HG02970 (cell line): ENCODE data around the gene ESYT1.

Experiments used
- ATAC-seq: cut with Tn5 transposase; IDR thresholded peaks from one replicate; pipeline ENCODE4 v1.9.1; 2021; ENCODE audit warnings: mild to moderate bottlenecking, moderate library complexity, moderate number of reproducible peaks; ENCODE audit not compliant: unreplicated experiment, low FRiP score

ESYT1 gene

DNA sequence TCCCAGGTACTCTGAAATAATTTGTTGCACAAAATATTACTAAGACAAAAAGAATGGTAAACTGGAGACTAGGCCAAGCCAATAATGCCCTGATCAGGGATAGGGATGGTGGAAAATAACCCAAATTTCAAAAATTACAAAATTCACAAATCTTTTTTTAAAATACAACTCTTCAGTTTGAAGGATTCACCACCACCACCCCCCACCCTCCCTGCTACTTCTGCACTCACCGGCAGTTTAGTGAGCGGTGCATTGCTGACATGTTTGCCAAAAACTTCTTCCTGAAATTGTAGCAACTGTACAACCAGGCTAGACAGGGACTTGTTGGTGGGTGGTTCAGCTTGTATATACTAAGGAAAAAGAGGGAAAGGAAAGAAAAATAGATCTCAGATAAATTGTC, 58.9 kb downstream of the ESYT1 start:
- ATAC-seq = no peak

DNA sequence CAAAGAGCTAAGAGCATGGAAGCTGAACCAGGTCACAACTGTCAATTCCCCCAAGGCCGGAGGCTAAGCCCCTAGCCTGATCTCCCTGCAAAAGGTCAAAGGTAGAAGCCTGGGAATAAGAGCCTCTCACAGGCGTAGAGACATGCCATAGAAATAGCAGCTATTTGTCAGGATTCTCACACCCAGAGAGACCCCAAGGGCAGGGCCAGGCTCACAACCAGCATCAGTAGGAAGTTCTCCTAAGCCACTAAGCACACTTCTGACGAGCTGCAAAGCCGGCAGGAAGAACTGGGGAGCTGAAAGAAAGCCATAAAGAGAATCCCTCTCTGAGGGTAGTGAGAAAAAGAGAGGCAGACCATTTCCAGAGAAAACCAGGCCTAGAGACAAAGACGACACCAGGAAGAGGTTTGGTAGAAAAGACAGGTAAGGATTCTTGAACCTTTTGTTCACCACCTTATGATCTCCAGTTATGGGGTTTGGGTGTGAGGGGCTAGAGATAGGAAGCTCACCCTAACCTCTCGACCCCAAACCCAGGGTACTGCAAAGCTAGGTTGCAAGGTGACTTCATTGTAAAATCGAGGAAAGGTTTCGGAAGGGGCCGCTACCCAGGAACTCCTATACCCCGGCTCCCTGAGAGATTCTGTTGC, 60.2 kb downstream of the ESYT1 start:
- ATAC-seq = no peak

DNA sequence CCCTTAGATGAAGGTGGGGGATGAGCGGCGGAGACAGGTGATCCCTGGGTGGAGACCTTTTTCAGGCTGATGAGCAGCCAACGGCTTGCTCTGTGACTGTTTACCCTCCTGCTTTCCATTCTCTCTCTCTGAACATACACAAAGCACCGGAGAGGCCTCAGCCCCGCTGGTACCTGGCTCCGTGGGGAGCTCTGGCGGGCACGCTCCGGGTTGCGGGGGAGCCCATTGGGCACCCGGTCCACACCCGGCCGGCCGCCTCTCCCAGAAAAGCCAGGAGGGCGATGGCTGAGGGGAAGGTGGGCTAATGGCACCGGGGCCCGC, 60.7 kb downstream of the ESYT1 start:
- ATAC-seq = no peak

DNA sequence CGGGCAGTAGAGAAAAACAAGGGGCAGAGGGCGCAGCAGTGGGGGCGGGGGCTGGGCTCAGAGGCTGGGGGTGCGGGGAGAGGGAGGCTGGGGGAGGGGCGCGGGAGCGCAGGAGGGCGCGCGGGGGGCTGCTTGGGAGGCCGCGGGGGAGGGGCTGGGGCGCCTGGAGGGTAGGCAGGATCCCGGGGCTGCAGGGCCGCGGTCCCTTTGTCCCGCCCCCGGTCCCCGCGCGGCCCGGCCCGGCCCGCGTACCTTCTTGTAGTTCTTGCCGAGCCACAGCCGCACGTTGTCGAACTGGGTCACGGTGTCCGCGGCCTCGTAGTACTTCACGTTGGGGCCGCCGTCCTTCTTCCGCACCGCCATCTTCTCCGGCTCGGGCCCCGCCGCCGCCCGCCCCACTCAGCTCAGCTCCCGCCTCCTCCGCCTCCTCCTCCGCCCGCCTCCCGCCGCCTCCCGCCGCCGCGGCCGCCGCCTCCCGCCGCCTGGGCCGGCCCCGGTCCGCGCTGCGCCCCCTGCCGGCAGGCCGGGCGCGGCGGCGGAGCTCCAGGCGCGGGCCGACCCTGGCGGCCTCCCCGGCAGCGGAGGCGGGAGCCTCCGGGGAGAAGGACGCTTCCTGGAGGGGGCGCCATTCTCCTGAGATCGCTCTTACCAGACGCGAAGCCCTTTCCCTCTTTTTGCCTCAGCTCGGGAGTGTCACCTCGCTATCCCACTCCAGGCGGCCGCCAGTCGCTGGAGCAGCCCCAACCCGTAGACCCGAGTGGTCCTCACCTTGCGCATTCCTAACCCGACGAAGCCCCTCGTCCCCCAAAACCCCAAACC, 61.2 kb downstream of the ESYT1 start, which contains the start of gene SMARCC2:
SMARCC2 (minus strand) TSS at position 385 of the 819 bp plus-strand sequence; CDS start at position 363, 22 bp downstream.
- ATAC-seq = peak; percentile 72

DNA sequence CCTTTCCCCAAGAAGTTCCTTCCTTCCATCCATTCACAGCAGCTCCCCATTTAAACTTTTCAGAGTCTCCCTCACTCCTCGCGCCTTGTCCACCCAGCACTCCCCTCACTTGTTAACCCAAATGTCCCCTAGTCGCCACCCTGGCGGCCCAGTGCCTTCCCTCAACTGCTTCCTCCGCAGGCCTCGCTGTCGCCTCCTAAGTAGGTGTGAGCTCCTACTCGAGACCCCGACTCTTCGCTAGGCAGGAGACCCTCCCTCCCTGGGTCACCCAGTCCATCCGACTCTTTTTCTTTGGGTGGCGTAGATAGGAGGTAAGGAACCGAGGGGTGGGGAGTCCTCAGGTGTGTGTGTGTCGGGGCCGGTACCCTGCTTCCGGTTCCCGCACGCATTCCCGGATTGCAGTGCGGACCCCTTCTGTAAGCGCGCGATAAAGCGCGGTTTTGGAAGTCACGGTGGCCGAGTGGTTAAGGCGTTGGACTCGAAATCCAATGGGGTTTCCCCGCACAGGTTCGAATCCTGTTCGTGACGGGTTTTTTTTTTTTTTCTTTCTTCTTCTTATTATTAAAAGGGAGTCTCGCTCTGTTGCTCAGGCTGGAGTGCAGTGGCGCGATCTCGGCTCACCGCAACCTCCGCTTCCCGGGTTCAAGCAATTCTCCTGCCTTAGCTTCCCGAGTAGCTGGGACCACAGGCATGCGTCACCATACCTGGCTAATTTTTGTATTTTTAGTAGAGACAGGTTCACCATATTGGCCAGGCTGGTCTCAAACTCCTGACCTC, 62.0 kb downstream of the ESYT1 start:
- peak; percentile 48 for ATAC-seq

DNA sequence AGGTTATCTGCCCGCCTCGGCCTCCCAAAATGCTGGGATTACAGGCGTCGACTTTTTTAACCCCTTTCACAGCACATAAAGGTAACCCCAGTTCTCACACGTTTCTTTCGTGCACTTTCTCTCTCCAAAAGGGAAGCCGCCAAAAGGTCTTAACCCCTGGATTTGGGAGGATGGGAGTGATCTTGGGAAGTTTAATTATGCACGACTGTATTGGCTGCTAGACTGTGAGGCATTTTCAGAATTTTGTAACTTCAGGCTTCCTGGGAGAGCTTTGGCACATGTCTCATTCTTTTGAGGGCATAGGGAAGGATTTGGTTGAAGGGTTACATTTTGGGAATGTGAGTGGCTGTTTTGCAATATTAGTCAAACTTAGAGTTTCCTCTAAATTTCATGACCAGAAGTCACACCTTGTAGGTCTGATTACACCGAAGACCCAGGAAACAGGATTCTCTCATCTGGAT, 62.7 kb downstream of the ESYT1 start:
- ATAC-seq = no peak

DNA sequence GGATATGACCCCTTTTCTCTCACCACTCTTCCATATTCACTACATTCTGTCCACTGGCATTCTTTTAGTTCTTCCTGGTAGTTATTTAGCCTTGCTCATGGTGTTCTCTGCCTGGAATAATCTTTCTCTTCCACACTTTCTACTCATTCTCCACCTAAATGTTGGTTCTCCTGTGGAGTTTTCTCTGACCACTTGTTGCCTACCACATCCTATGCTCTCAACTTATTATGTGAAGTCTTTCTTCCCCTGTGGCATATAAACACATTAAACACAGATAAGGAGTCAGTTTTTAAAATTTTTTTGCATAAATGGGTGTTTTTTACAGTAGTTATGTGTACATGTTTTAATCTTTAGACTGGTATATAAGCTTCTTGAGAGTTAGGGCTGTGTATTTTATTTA, 64.5 kb downstream of the ESYT1 start:
- ATAC-seq = no peak

DNA sequence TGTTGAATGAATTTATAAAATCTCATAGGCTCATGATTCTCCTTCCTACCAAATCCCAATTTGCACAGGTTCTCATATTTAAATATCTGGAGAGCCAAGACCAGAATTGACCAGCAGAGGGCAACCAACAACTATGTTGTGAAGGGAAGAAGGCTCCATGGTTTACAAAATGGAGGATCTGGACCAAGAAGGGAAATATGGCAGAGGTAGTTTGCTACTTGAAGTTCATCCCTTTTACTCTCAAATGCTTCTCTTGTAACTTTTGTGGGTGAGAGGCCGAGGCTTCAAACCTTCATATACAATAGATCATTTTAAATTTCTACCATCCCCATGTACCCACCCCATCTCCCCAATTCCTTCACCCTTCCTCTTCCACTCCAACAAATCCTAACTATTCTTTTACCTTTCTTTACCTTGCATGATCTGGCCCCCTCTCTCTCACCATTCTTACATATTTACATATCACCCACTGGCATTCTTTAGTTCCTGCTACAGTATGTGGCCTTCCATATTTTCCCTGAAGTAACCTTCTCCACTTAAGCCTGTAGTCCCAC, 65.0 kb downstream of the ESYT1 start:
- no peak for ATAC-seq
